GM12878 (cell line): Measurements from ENCODE around the gene TPCN1. TPM values are rescaled to one million over a fixed set of nuclear protein-coding genes. Genes with fewer than 3 reads are reported as not detected.

Source experiments
- ATAC-seq: fragments of 200-7000 bp; cut with Tn5 transposase; 3 replicates; pipeline ENCODE4 v1.9.1; 2020; ENCODE audit warnings: mild to moderate bottlenecking, moderate library complexity
- BruUV-seq: library from RNA; stranded (reverse); fragments of 400-500 nt; replicated peaks from 2 replicates; lab custom pipeline; 2021; lab: Mats Ljungman, UMichigan
- CTCF ChIA-PET: fragments of 300-600 bp; sonication (Branson Sonifier 250); formaldehyde crosslinking; extraction: SDS; loops from one replicate; lab custom pipeline; 2021; ENCODE audit warnings: inconsistent platforms; lab: Yijun Ruan, JAX
- POLR2A ChIA-PET: fragments of 350-600 bp; formaldehyde crosslinking; extraction: SDS; loops from one replicate; lab custom pipeline; 2021; ENCODE audit warnings: inconsistent platforms; lab: Charles Lee
- RAD21 ChIA-PET: fragments of 300-600 bp; sonication (Branson Sonifier 250); formaldehyde crosslinking; loops from one replicate; lab custom pipeline; 2023; ENCODE audit warnings: antibody characterized with exemption; ENCODE audit not compliant: unreplicated experiment; lab: Charles Lee
- SMC1A ChIA-PET: fragments of 300-600 bp; sonication (Branson Sonifier 250); formaldehyde crosslinking; loops from one replicate; lab custom pipeline; 2023; ENCODE audit not compliant: unreplicated experiment, uncharacterized antibody; lab: Charles Lee
- DNase-seq: peaks from one replicate; pipeline ENCODE4 v3.0.0-alpha.2; 2011; ENCODE audit warnings: low read depth, low spot score
- FAIRE-seq: peaks from 3 replicates; lab custom pipeline; 2011; peaks lifted over from hg19 to GRCh38; lab: Jason Lieb, UNC
- H2AFZ ChIP-seq: 2 replicates; pipeline ENCODE4 v1.6.0; 2011; ENCODE audit warnings: low read depth, low read length, control low read depth; ENCODE audit not compliant: control insufficient read depth
- H3K27ac ChIP-seq: 2 replicates; pipeline ENCODE4 v1.5.1; 2011; ENCODE audit warnings: control low read depth; ENCODE audit not compliant: control insufficient read depth, insufficient read depth
- H3K27me3 ChIP-seq, 2 experiments: replicated peaks in 1 of 2; 2 replicates each; pipeline versions ENCODE4 v1.6.0 to v1.6.1; 2011; ENCODE audit warnings: low read length in 1 of 2; ENCODE audit not compliant: control insufficient read depth in 2 of 2, insufficient read depth in 2 of 2
- H3K36me3 ChIP-seq, 2 experiments: 2 replicates each; pipeline ENCODE4 v1.5.1; 2011; ENCODE audit warnings: low read length in 1 of 2; ENCODE audit not compliant: control insufficient read depth in 2 of 2, insufficient read depth in 2 of 2
- H3K4me1 ChIP-seq: 2 replicates; pipeline ENCODE4 v1.6.1; 2011; ENCODE audit warnings: mild to moderate bottlenecking, low read length, moderate library complexity, mixed read lengths; ENCODE audit not compliant: control insufficient read depth, insufficient read depth
- H3K4me2 ChIP-seq: 2 replicates; pipeline ENCODE4 v1.6.0; 2011; ENCODE audit warnings: control low read depth; ENCODE audit not compliant: control insufficient read depth, insufficient read depth
- H3K4me3 ChIP-seq: fragments of 200-600 bp; sonication (generic); 2 replicates; pipeline ENCODE4 v1.5.1; 2016
- H3K79me2 ChIP-seq: 2 replicates; pipeline ENCODE4 v1.6.0; 2011; ENCODE audit warnings: low read length; ENCODE audit not compliant: control insufficient read depth, insufficient read depth
- H3K9ac ChIP-seq: 2 replicates; pipeline ENCODE4 v1.8.0; 2011; ENCODE audit warnings: low read length, control low read depth, mixed read lengths; ENCODE audit not compliant: control insufficient read depth, insufficient read depth
- H3K9me3 ChIP-seq: replicated peaks from 3 replicates; pipeline ENCODE4 v1.5.1; 2011; ENCODE audit warnings: mild to moderate bottlenecking, low read length; ENCODE audit not compliant: control insufficient read depth, insufficient read depth
- H4K20me1 ChIP-seq: 2 replicates; pipeline ENCODE4 v1.6.0; 2011; ENCODE audit not compliant: control insufficient read depth, insufficient read depth
- CHD4 ChIP-seq: fragments of 200-600 bp; sonication (generic); IDR thresholded peaks from 2 replicates; pipeline ENCODE4 v1.6.1; 2016; ENCODE audit warnings: mild to moderate bottlenecking
- DPF2 ChIP-seq: fragments of 450-650 bp; IDR thresholded peaks from 2 replicates; pipeline ENCODE4 v1.6.1; 2017; ENCODE audit warnings: mild to moderate bottlenecking
- JUNB ChIP-seq: IDR thresholded peaks from 2 replicates; pipeline ENCODE4 v1.6.1; 2016; ENCODE audit warnings: antibody characterized with exemption, mild to moderate bottlenecking
- NR2C1 ChIP-seq: fragments of 450-650 bp; IDR thresholded peaks from 2 replicates; pipeline ENCODE4 v1.6.1; 2017; ENCODE audit warnings: antibody characterized with exemption, mild to moderate bottlenecking, moderate library complexity
- NR2F1 ChIP-seq: fragments of 450-650 bp; conservative IDR thresholded peaks from 2 replicates; pipeline ENCODE4 v1.6.1; 2017; ENCODE audit warnings: mild to moderate bottlenecking
- RUNX3 ChIP-seq: IDR thresholded peaks from 2 replicates; pipeline ENCODE4 v1.6.1; 2012; ENCODE audit warnings: low read length, inconsistent platforms
- WRNIP1 ChIP-seq: IDR thresholded peaks from 2 replicates; pipeline ENCODE4 v1.6.1; 2011; ENCODE audit warnings: low read depth, low read length, improper control_type of control experiment, borderline replicate concordance
- YBX1 ChIP-seq: fragments of 450-650 bp; IDR thresholded peaks from 2 replicates; pipeline ENCODE4 v1.6.1; 2016; ENCODE audit warnings: antibody characterized with exemption
- WGBS: methylation state at CpG from one replicate; pipeline ENCODE4 v1.1.6; 2016; ENCODE audit warnings: low lambda C conversion rate; ENCODE audit not compliant: insufficient replicate concordance, insufficient coverage; ENCODE audit errors: missing lambda C conversion rate; 5-methylcytosine and 5-hydroxymethylcytosine counted together
- in situ Hi-C: fragments of 300-500 bp; cut with MboI; formaldehyde crosslinking; loops from 9 replicates; pipeline ENCODE4 v1.14.3; 2018; ENCODE audit warnings: mixed read lengths
- intact Hi-C: fragments of 100-400 bp; cut with micrococcal nuclease; formaldehyde crosslinking; loops from one replicate; pipeline ENCODE4 v1.14.2; 2022; ENCODE audit not compliant: unreplicated experiment
- polyA plus RNA-seq, 11 experiments: library from polyadenylated mRNA; depleted of rRNA in 4 of 11; unstranded in 6 of 11; stranded (reverse) in 5 of 11; fragments of >200 nt; fragmentation: Nextera tagmentation in 4 of 11; fragmentation: Illumina TruSeq in 1 of 11; extraction: Ambion mirVana in 4 of 11; extraction: Trizol in 1 of 11; gene quantifications; 1 replicate in 1 of 11; 2 replicates in 10 of 11; pipeline versions ENCODE4 v1.2.1 to v1.2.3, GENCODE V29; 2011 to 2016; ENCODE audit warnings: inconsistent platforms in 2 of 11, missing spikeins in 2 of 11, low read depth in 1 of 11
- total RNA-seq, 4 experiments: library from RNA; depleted of rRNA in 3 of 4; stranded (reverse); fragments of >200 nt in 3 of 4; fragmentation: Illumina TruSeq in 1 of 4; extraction: Trizol in 1 of 4; gene quantifications; 2 replicates each; pipeline versions ENCODE4 v1.2.1 to v1.2.3, GENCODE V29; 2013 to 2021
- TF ChIP-seq, protein P1 (sequence below): fragments of 450-650 bp; IDR thresholded peaks from 2 replicates; pipeline ENCODE4 v1.6.1; 2017; ENCODE audit warnings: low read depth, mild to moderate bottlenecking, moderate library complexity
- TF ChIP-seq, protein P2 (sequence below): IDR thresholded peaks from 2 replicates; pipeline ENCODE4 v1.6.1; 2011; ENCODE audit warnings: mild to moderate bottlenecking, low read depth, low read length, moderate library complexity; ENCODE audit not compliant: insufficient replicate concordance
- TF ChIP-seq, protein P3 (sequence below): fragments of 450-650 bp; IDR thresholded peaks from 2 replicates; pipeline ENCODE4 v1.6.1; 2017; ENCODE audit warnings: mild to moderate bottlenecking, moderate library complexity

The TPCN1 gene
- total and polyA plus RNA-seq, 10 of the 15 experiments (the other 5 are each of a cell fraction or from before 2014, with no cell fraction given), result 0.79 to 30.9 (median 19.4) TPM

DNA sequence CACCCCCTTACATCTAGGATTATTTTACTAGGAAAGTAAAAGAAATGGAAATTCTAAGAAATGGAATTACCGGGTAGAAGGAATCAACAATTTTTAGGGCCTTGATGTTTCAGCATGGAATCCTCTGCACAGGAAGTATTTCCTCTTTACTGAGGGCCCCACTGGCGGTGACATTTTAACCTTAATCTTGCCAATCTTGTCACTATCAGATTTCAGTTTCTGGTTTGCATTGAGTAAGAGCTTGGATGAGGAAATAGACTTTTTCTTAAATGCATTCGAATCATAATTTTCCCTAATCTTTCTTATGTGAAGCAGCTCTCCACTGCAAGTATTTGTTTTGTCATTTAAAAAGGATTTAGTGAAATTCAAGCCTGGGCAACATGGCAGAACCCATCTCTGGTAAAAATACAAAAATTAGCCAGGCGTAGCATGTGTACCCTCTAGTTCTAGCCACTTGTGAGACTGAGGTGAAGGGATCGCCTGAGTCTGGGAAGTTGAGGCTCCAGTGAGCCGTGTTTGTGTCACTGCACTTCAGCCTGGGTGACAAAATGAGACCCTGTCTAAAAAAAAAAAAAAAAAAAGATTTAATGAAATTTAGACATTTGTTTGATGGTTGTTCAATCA is 40.7 kb downstream of the TPCN1 start:
- Histone ChIP-seq H3K79me2 (no peaks in the 10 kb centered on the region), H3K4me1 (peaks cover 15% of the 10 kb centered on the region), H3K36me3 (peaks cover 0 to 6% of the 10 kb centered on the region in 2 experiments; a peak in 3 of 4 replicates), H4K20me1 (no peaks in the 10 kb centered on the region), H3K27me3 (no peaks in the 10 kb centered on the region), H3K27ac (peak overlapping the region; percentile 49), H3K9me3 (no peaks in the 10 kb centered on the region), H3K4me2 (peak overlapping the region; percentile 45), H3K4me3 (no peak overlapping the region), H3K9ac (no peak overlapping the region), H2AFZ (no peak overlapping the region)
- FAIRE-seq (peak; percentile 57), DNase-seq (peak; percentile 11), ATAC-seq (peak; percentile 70)
- TF ChIP-seq WRNIP1 (no peak), YBX1 (no peak), CHD4 (no peak), JUNB (0 out of 2 replicates have a peak, but pooled peaks have one; percentile 19), NR2C1 (no peak), NR2F1 (peak; percentile 40; the same call in 1 of the 2 replicates), RUNX3 (0 out of 2 replicates have a peak, but pooled peaks have one; percentile 15), DPF2 (no peak)
- TF ChIP-seq, protein P1, sequence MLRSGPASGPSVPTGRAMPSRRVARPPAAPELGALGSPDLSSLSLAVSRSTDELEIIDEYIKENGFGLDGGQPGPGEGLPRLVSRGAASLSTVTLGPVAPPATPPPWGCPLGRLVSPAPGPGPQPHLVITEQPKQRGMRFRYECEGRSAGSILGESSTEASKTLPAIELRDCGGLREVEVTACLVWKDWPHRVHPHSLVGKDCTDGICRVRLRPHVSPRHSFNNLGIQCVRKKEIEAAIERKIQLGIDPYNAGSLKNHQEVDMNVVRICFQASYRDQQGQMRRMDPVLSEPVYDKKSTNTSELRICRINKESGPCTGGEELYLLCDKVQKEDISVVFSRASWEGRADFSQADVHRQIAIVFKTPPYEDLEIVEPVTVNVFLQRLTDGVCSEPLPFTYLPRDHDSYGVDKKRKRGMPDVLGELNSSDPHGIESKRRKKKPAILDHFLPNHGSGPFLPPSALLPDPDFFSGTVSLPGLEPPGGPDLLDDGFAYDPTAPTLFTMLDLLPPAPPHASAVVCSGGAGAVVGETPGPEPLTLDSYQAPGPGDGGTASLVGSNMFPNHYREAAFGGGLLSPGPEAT, result no peak
- TF ChIP-seq, protein P2, sequence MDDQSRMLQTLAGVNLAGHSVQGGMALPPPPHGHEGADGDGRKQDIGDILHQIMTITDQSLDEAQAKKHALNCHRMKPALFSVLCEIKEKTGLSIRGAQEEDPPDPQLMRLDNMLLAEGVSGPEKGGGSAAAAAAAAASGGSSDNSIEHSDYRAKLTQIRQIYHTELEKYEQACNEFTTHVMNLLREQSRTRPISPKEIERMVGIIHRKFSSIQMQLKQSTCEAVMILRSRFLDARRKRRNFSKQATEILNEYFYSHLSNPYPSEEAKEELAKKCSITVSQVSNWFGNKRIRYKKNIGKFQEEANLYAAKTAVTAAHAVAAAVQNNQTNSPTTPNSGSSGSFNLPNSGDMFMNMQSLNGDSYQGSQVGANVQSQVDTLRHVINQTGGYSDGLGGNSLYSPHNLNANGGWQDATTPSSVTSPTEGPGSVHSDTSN, result no peak
- TF ChIP-seq, protein P3, sequence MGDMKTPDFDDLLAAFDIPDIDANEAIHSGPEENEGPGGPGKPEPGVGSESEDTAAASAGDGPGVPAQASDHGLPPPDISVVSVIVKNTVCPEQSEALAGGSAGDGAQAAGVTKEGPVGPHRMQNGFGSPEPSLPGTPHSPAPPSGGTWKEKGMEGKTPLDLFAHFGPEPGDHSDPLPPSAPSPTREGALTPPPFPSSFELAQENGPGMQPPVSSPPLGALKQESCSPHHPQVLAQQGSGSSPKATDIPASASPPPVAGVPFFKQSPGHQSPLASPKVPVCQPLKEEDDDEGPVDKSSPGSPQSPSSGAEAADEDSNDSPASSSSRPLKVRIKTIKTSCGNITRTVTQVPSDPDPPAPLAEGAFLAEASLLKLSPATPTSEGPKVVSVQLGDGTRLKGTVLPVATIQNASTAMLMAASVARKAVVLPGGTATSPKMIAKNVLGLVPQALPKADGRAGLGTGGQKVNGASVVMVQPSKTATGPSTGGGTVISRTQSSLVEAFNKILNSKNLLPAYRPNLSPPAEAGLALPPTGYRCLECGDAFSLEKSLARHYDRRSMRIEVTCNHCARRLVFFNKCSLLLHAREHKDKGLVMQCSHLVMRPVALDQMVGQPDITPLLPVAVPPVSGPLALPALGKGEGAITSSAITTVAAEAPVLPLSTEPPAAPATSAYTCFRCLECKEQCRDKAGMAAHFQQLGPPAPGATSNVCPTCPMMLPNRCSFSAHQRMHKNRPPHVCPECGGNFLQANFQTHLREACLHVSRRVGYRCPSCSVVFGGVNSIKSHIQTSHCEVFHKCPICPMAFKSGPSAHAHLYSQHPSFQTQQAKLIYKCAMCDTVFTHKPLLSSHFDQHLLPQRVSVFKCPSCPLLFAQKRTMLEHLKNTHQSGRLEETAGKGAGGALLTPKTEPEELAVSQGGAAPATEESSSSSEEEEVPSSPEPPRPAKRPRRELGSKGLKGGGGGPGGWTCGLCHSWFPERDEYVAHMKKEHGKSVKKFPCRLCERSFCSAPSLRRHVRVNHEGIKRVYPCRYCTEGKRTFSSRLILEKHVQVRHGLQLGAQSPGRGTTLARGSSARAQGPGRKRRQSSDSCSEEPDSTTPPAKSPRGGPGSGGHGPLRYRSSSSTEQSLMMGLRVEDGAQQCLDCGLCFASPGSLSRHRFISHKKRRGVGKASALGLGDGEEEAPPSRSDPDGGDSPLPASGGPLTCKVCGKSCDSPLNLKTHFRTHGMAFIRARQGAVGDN, result no peak
- in situ Hi-C loops (no loop called here), intact Hi-C loops (no loop called here)
- RAD21 ChIA-PET, result interaction anchor here (1.0 to 1.1 kb wide), 2 partner anchors 32 to 49 kb away, joined by 3 read pairs; no protein-coding TSS in a partner anchor
- CTCF ChIA-PET, result interaction anchor here (1.6 to 1.9 kb wide), 2 partner anchors 29 to 64 kb away, joined by 3 to 5 read pairs; no protein-coding TSS in a partner anchor
- WGBS, result 74% methylated on average over 6 of the region's 6 CpGs
- no TSS peak for BruUV-seq
- SMC1A ChIA-PET, result interaction anchor here (1.2 to 1.3 kb wide), 3 partner anchors 39 to 67 kb away, joined by 3 to 4 read pairs (median 3); no protein-coding TSS in a partner anchor
- POLR2A ChIA-PET, result interaction anchor here (0.5 to 1.4 kb wide), 3 partner anchors 31 to 755 kb away, joined by 3 to 6 read pairs (median 4); no protein-coding TSS in a partner anchor
